GM23338 (cell line): ENCODE measurements around the gene ST14. TPM values are rescaled to one million over a fixed set of nuclear protein-coding genes. Genes with fewer than 3 reads are reported as not detected.
A peak's percentile ranks its signal among the peaks of the same experiment; 100 is the strongest.

ENCODE experiments used
- ATAC-seq: fragments of 200-7000 bp; cut with Tn5 transposase; 3 replicates; pipeline ENCODE4 v1.9.1; 2020
- DNase-seq: peaks from one replicate; pipeline ENCODE4 v3.0.0-alpha.2; 2015; ENCODE audit warnings: low spot score
- H2AFZ ChIP-seq: fragments of 200-600 bp; sonication (generic); 2 replicates; pipeline ENCODE4 v1.8.0; 2016; ENCODE audit warnings: antibody characterized with exemption, mild to moderate bottlenecking, moderate library complexity
- H3F3A ChIP-seq: fragments of 200-600 bp; sonication (generic); replicated peaks from 2 replicates; pipeline ENCODE4 v1.8.0; 2017; ENCODE audit warnings: antibody characterized with exemption, mixed run types, low read depth
- H3K27ac ChIP-seq: fragments of 200-600 bp; sonication (generic); 2 replicates; pipeline ENCODE4 v1.6.1; 2016; ENCODE audit warnings: low read depth
- H3K27me3 ChIP-seq: fragments of 200-600 bp; sonication (generic); 2 replicates; pipeline ENCODE4 v1.8.0; 2016; ENCODE audit warnings: mild to moderate bottlenecking, mixed run types, moderate library complexity; ENCODE audit not compliant: insufficient read depth
- H3K36me3 ChIP-seq: fragments of 200-600 bp; sonication (generic); 2 replicates; pipeline ENCODE4 v1.8.0; 2016; ENCODE audit warnings: mild to moderate bottlenecking; ENCODE audit not compliant: insufficient read depth
- H3K4me1 ChIP-seq: fragments of 200-600 bp; sonication (generic); 2 replicates; pipeline ENCODE4 v1.8.0; 2016; ENCODE audit warnings: mild to moderate bottlenecking, moderate library complexity; ENCODE audit not compliant: insufficient read depth
- H3K4me2 ChIP-seq: fragments of 200-600 bp; sonication (generic); 2 replicates; pipeline ENCODE4 v1.7.1; 2017; ENCODE audit warnings: mixed run types
- H3K4me3 ChIP-seq: fragments of 200-600 bp; sonication (generic); 2 replicates; pipeline ENCODE4 v1.6.1; 2016; ENCODE audit warnings: mixed run types
- H3K79me2 ChIP-seq: fragments of 200-600 bp; sonication (generic); replicated peaks from 2 replicates; pipeline ENCODE4 v1.8.0; 2017; ENCODE audit warnings: mild to moderate bottlenecking; ENCODE audit not compliant: insufficient read depth
- H3K9me2 ChIP-seq: fragments of 200-600 bp; sonication (generic); 2 replicates; pipeline ENCODE4 v1.8.0; 2017; ENCODE audit not compliant: insufficient read depth
- H4K20me1 ChIP-seq: fragments of 200-600 bp; sonication (generic); replicated peaks from 2 replicates; pipeline ENCODE4 v1.8.0; 2017; ENCODE audit warnings: mild to moderate bottlenecking; ENCODE audit not compliant: insufficient read depth
- H3K27ac Mint-ChIP-seq: 2 replicates; pipeline ENCODE4 v1.8.0; 2020; ENCODE audit warnings: inconsistent platforms, mild to moderate bottlenecking, moderate library complexity, mixed read lengths
- H3K27me3 Mint-ChIP-seq: 3 replicates; pipeline ENCODE4 v1.8.0; 2022; ENCODE audit warnings: low read depth, mild to moderate bottlenecking, moderate library complexity, mixed read lengths, inconsistent platforms; ENCODE audit not compliant: insufficient read depth, poor library complexity
- H3K36me3 Mint-ChIP-seq: 3 replicates; pipeline ENCODE4 v1.8.0; 2021; ENCODE audit warnings: low read depth, mild to moderate bottlenecking, inconsistent platforms, moderate library complexity, mixed read lengths
- H3K4me1 Mint-ChIP-seq: 3 replicates; pipeline ENCODE4 v1.8.0; 2020; ENCODE audit warnings: mild to moderate bottlenecking, inconsistent platforms, mixed read lengths
- H3K4me3 Mint-ChIP-seq: 3 replicates; pipeline ENCODE4 v1.8.0; 2021; ENCODE audit warnings: moderate library complexity, mild to moderate bottlenecking, inconsistent platforms, mixed read lengths
- H3K9me3 Mint-ChIP-seq: 3 replicates; pipeline ENCODE4 v1.8.0; 2020; ENCODE audit warnings: moderate library complexity, mild to moderate bottlenecking, inconsistent platforms, mixed read lengths
- CREB1 ChIP-seq: fragments of 250-450 bp; sonication (Bioruptor Pico); IDR thresholded peaks from 2 replicates; pipeline ENCODE4 v1.5.0; 2020; ENCODE audit warnings: low read depth, mild to moderate bottlenecking, moderate library complexity
- CTCF ChIP-seq, 2 experiments: fragments of 200-600 bp in 1 of 2; sonication (generic) in 1 of 2; conservative IDR thresholded peaks; 2 replicates each; pipeline versions ENCODE4 v1.5.1 to v1.6.1; 2016 to 2017; ENCODE audit warnings: antibody characterized with exemption in 2 of 2, low read depth in 2 of 2, mild to moderate bottlenecking in 2 of 2, moderate library complexity in 1 of 2
- ETS1 ChIP-seq: IDR thresholded peaks from 2 replicates; pipeline ENCODE4 v1.6.1; 2016; ENCODE audit warnings: antibody characterized with exemption
- EZH2 ChIP-seq: fragments of 200-600 bp; sonication (generic); IDR thresholded peaks from one replicate; pipeline ENCODE4 v1.8.0; 2017; ENCODE audit warnings: antibody characterized with exemption, mild to moderate bottlenecking, low read depth; ENCODE audit not compliant: unreplicated experiment
- EZH2phosphoT487 ChIP-seq: fragments of 200-600 bp; sonication (generic); IDR thresholded peaks from one replicate; pipeline ENCODE4 v1.8.1; 2018; ENCODE audit warnings: antibody characterized with exemption; ENCODE audit not compliant: unreplicated experiment
- JUNB ChIP-seq: IDR thresholded peaks from one replicate; pipeline ENCODE4 v1.6.1; 2016; ENCODE audit warnings: antibody characterized with exemption; ENCODE audit not compliant: unreplicated experiment
- NANOG ChIP-seq: IDR thresholded peaks from 2 replicates; pipeline ENCODE4 v1.6.1; 2016; ENCODE audit warnings: antibody characterized with exemption, borderline replicate concordance
- POLR2AphosphoS5 ChIP-seq: IDR thresholded peaks from 2 replicates; pipeline ENCODE4 v1.6.1; 2016; ENCODE audit warnings: antibody characterized with exemption, low read depth
- REST ChIP-seq: IDR thresholded peaks from one replicate; pipeline ENCODE4 v1.6.1; 2018; ENCODE audit warnings: antibody characterized with exemption; ENCODE audit not compliant: unreplicated experiment
- STAT1 ChIP-seq: IDR thresholded peaks from one replicate; pipeline ENCODE4 v1.6.1; 2016; ENCODE audit warnings: antibody characterized with exemption; ENCODE audit not compliant: unreplicated experiment
- ZNF114 ChIP-seq: fragments of 250-450 bp; sonication (Bioruptor Pico); IDR thresholded peaks from 2 replicates; pipeline ENCODE4 v1.5.0; 2020; ENCODE audit warnings: mild to moderate bottlenecking, moderate library complexity
- ZNF331 ChIP-seq: fragments of 250-450 bp; sonication (Bioruptor Pico); IDR thresholded peaks from 2 replicates; pipeline ENCODE4 v1.5.0; 2020; ENCODE audit warnings: low read depth, mild to moderate bottlenecking, moderate library complexity
- ZNF462 ChIP-seq: fragments of 250-450 bp; sonication (Bioruptor Pico); IDR thresholded peaks from 2 replicates; pipeline ENCODE4 v1.5.0; 2020; ENCODE audit warnings: mild to moderate bottlenecking, moderate library complexity
- polyA plus RNA-seq: library from polyadenylated mRNA; unstranded; fragments of >200 nt; fragmentation: Nextera tagmentation; extraction: Ambion mirVana; gene quantifications from 2 replicates; pipeline ENCODE4 v1.2.1, GENCODE V29; 2016
- total RNA-seq: library from RNA; depleted of rRNA; stranded (reverse); fragments of >200 nt; shearing (Covaris generic); gene quantifications from 2 replicates; pipeline ENCODE4 v1.2.3, GENCODE V29; 2014

Gene ST14
- total and polyA plus RNA-seq, 2 experiments from 2014 or later: 7.9 to 32.7 TPM

GRCh38 chr11:130198292-130198691, 38.7 kb downstream of the ST14 start:
- no peak overlapping the region for H3K4me3 ChIP-seq
- H2AFZ ChIP-seq: no peak overlapping the region
- no peak for TF ChIP-seq EZH2
- TF ChIP-seq ZNF462: no peak
- TF ChIP-seq EZH2phosphoT487: no peak
- TF ChIP-seq ZNF114 (CRISPR knock-in tag): no peak
- TF ChIP-seq ETS1: no peak
- TF ChIP-seq CREB1: no peak
- no peak for TF ChIP-seq ZNF331 (CRISPR knock-in tag)
- no peak for TF ChIP-seq REST
- no peak for TF ChIP-seq CTCF (conservative IDR thresholded peaks at IDR 0.05; ENCODE audit: low read depth in 2 of 2)
- TF ChIP-seq STAT1: no peak
- TF ChIP-seq JUNB: no peak
- no peak for TF ChIP-seq POLR2AphosphoS5
- no peak for TF ChIP-seq NANOG
- no peak overlapping the region for H3K27ac ChIP-seq
- H3K4me1 ChIP-seq: no peaks in the 10 kb centered on the region
- H3F3A ChIP-seq: no peaks in the 10 kb centered on the region
- H3K79me2 ChIP-seq: no peaks in the 10 kb centered on the region
- H3K4me2 ChIP-seq: no peak overlapping the region
- H3K36me3 ChIP-seq: no peaks in the 10 kb centered on the region
- H4K20me1 ChIP-seq: no peaks in the 10 kb centered on the region
- peak; percentile 27; the same call in 2 of the 3 replicates for ATAC-seq
- Mint-ChIP-seq H3K36me3 (peaks cover 25% of the 10 kb centered on the region), H3K4me1 (no peaks in the 10 kb centered on the region; the same call in 2 of the 3 replicates), H3K27me3 (peaks cover 5% of the 10 kb centered on the region), H3K9me3 (peaks cover 4% of the 10 kb centered on the region; the same call in 1 of the 3 replicates), H3K27ac (no peak overlapping the region), H3K4me3 (no peak overlapping the region)
- DNase-seq: no peak
- no peaks in the 10 kb centered on the region for H3K27me3 ChIP-seq
- H3K9me2 ChIP-seq: no peaks in the 10 kb centered on the region
